GM11168 (cell line): ENCODE results near the gene CCDC146.
"Not testable (repeated sequence)": the region's sequence is repeated elsewhere in the genome, so short reads cannot be mapped to it uniquely, and the experiment has no call there.

Source experiments
- in situ Hi-C: fragments of 300-500 bp; cut with MboI; formaldehyde crosslinking; loops from one replicate; pipeline ENCODE4 v1.12.0; 2022; ENCODE audit warnings: low sequenced_read_pairs; ENCODE audit not compliant: unreplicated experiment

CCDC146 gene

GRCh38 chr7:77199013-77199966 lies 76.9 kb downstream of the CCDC146 start, which contains the start of gene FGL2:
FGL2 (minus strand) TSS chr7:77199819; CDS start chr7:77199793, 26 bp downstream.
- in situ Hi-C loops, result no loop called here

GRCh38 chr7:77200542-77200941 lies 78.1 kb downstream of the CCDC146 start:
- in situ Hi-C loops, result no loop called here

GRCh38 chr7:77202481-77202976 lies 80.1 kb downstream of the CCDC146 start:
- in situ Hi-C loops, result no loop called here

- in situ Hi-C loops, result no loop called here
Observed at GRCh38 chr7:77205706-77206105, 83.3 kb downstream of the CCDC146 start.

- in situ Hi-C loops, result no loop called here
Observed at GRCh38 chr7:77208416-77208815, 86.0 kb downstream of the CCDC146 start.

- in situ Hi-C loops, result no loop called here
Observed at GRCh38 chr7:77209479-77210139, 87.2 kb downstream of the CCDC146 start.

- in situ Hi-C loops, result no loop called here
Observed at GRCh38 chr7:77216181-77216845, 93.9 kb downstream of the CCDC146 start.

- in situ Hi-C loops, result no loop called here
Observed at GRCh38 chr7:77217474-77218185, 95.2 kb downstream of the CCDC146 start.

- in situ Hi-C loops, result not testable (repeated sequence)
Observed at GRCh38 chr7:77219701-77220331, 97.4 kb downstream of the CCDC146 start.

GRCh38 chr7:77222065-77222464 lies 99.7 kb downstream of the CCDC146 start:
- in situ Hi-C loops, result no loop called here

- in situ Hi-C loops, result no loop called here
Observed at GRCh38 chr7:77222819-77223218, 100.4 kb downstream of the CCDC146 start.

GRCh38 chr7:77223261-77223660 lies 100.8 kb downstream of the CCDC146 start:
- in situ Hi-C loops, result no loop called here

- in situ Hi-C loops, result no loop called here
Observed at GRCh38 chr7:77226357-77226839, 104.0 kb downstream of the CCDC146 start.

GRCh38 chr7:77228795-77229194 lies 106.4 kb downstream of the CCDC146 start:
- in situ Hi-C loops, result not testable (repeated sequence)

GRCh38 chr7:77232467-77232866 lies 110.1 kb downstream of the CCDC146 start:
- in situ Hi-C loops, result no loop called here

GRCh38 chr7:77235276-77235675 lies 112.9 kb downstream of the CCDC146 start:
- in situ Hi-C loops, result no loop called here

- in situ Hi-C loops, result no loop called here
Observed at GRCh38 chr7:77238703-77239136, 116.3 kb downstream of the CCDC146 start.

GRCh38 chr7:77239471-77239870 lies 117.1 kb downstream of the CCDC146 start:
- in situ Hi-C loops, result no loop called here

GRCh38 chr7:77242068-77242467 lies 119.7 kb downstream of the CCDC146 start:
- in situ Hi-C loops, result no loop called here
